GM18951 (cell line): ENCODE data around the gene KCNJ16.

Experiments
- POLR2A ChIP-seq: IDR thresholded peaks from 4 replicates; pipeline ENCODE4 v1.6.1; 2011; ENCODE audit warnings: mild to moderate bottlenecking; ENCODE audit not compliant: insufficient read length, insufficient read depth; ENCODE audit errors: extremely low read depth
- in situ Hi-C: fragments of 300-500 bp; cut with MboI; formaldehyde crosslinking; loops from one replicate; pipeline ENCODE4 v1.12.0; 2022; ENCODE audit warnings: low sequenced_read_pairs, mixed read lengths, inconsistent platforms; ENCODE audit not compliant: unreplicated experiment

Gene KCNJ16

DNA sequence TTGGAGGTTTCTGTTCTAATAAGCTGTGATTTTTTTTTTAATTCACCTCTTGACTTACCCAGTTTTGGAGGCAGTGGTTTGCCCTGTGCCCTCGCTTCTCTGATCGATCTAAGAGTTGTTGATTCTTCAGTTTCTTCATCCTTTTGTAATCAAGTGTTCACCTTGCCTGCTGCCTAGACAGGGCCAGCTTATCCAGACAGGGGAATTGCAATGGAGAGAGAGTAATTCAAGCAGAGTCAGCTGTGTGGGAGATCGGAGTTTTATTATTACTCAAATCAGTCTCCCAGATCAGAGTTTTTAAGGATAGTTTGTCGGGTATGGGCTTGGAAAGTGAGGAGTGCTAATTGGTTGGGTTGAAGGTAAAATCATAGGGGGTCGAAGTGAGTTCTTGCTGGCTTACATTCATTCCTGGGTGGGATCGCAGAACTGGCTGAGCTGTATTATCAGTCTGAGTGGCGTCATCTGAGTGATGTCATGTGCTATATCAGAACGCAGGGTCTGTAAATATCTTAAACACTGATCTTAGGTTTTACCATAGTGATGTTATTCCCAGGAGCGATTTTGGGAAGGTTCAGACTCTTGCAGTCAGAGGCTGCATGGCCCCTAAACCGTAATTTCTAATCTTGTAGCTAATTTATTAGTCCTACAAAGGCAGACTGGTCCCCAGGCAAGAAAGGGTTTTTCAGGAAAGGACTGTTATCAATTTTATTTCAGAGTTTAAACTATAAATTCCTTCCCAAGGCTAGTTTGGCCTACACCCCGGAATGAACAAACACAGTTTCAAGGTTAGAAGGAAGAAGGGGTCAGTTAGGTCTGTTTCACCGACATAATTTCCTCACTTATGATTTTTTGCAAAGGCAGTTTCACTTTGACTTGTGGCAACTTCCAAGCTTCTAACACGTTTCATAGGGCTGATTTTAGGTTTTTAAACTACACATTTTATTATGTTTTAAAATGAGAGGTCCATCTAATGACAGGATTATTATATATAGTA, 21.5 kb upstream of the KCNJ16 start:
- in situ Hi-C loops, result no loop called here
- TF ChIP-seq POLR2A, result no peak

GRCh38 chr17:70055000-70055399, 20.0 kb upstream of the KCNJ16 start:
- in situ Hi-C loops, result no loop called here
- TF ChIP-seq POLR2A, result no peak

DNA sequence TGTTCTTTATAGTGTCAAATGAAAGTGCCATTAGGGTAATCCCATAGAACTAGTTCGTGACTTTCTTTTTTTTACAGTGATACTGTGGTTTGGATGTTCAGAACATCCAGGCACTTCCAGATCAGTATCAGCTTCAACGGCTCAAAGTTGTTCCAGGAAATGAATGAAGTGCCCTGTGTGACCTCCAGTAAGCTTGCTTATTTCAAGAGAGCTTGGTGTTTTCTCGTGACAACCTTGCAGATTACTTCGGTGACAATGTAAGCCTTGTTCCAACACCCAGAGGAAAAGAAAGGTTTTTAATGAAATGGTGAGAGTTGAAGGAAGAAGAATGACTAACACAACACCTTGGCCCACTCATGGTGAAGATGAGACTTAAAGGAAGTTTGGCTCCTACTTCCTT, 16.0 kb upstream of the KCNJ16 start:
- in situ Hi-C loops, result no loop called here
- TF ChIP-seq POLR2A, result no peak

- in situ Hi-C loops, result no loop called here
- no peak for TF ChIP-seq POLR2A
Measured at GRCh38 chr17:70059649-70060048, 15.4 kb upstream of the KCNJ16 start.

DNA sequence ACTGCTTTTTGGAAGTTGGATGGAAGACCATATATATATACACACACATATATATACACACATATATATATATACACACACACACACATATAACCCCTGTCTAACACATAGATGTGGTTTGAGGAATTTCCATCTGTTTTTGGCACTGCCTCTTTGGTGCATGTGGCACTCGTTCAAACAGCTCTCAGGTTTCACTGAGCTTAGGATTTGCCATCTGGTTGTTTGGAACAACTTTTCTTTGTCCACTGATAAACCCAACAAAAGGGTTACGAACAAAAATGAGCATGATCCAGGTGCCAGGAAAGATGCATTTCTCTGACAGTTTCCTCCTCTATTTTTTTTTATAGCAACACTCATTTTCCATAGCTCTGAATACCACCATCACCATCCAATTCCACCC, 14.6 kb upstream of the KCNJ16 start:
- TF ChIP-seq POLR2A, result no peak
- in situ Hi-C loops, result no loop called here

- in situ Hi-C loops, result no loop called here
- no peak for TF ChIP-seq POLR2A
Measured at GRCh38 chr17:70067134-70067533, 7.9 kb upstream of the KCNJ16 start.

DNA sequence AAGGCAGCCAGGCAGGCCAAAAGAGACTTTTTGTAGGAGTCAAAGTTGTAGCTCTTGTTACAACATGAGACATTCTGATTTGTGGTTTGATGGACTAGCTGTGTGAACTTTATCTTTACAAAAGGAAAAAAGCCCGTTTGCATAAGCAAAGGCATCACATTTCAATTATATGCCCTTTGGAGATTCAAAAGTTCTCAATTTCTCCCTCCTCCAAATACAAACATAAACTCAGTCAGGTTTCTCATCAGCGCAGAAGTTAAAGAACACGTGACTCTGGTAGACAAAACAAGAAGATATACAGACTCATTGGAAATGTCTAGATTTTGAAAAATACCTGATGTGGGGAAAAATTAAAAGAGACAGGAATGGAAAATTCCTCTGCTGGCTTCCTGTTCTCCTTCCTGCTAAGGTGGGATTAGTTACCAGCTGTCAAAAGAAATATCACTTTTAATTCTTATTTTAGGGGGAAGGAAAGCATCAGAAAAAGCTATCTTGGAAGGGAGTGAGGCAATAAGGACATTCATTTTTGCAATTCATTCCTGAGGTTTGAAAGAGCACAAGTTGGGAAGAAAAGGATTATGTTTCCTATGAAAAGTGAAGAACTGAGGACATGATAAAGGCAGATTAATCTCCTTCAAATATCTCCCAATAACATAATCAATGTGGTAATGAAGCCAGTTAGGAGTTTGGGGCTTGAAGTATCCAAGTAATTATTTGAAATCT, 4.6 kb upstream of the KCNJ16 start:
- in situ Hi-C loops, result no loop called here
- TF ChIP-seq POLR2A, result no peak

- no peak for TF ChIP-seq POLR2A
- in situ Hi-C loops, result no loop called here
Measured at GRCh38 chr17:70071127-70071526, 3.9 kb upstream of the KCNJ16 start.

GRCh38 chr17:70071620-70072019, 3.4 kb upstream of the KCNJ16 start:
- in situ Hi-C loops, result no loop called here
- no peak for TF ChIP-seq POLR2A

GRCh38 chr17:70072546-70073309, 2.3 kb upstream of the KCNJ16 start:
- in situ Hi-C loops, result no loop called here
- TF ChIP-seq POLR2A, result no peak

GRCh38 chr17:70073310-70073709, 1.7 kb upstream of the KCNJ16 start:
- in situ Hi-C loops, result no loop called here
- no peak for TF ChIP-seq POLR2A

DNA sequence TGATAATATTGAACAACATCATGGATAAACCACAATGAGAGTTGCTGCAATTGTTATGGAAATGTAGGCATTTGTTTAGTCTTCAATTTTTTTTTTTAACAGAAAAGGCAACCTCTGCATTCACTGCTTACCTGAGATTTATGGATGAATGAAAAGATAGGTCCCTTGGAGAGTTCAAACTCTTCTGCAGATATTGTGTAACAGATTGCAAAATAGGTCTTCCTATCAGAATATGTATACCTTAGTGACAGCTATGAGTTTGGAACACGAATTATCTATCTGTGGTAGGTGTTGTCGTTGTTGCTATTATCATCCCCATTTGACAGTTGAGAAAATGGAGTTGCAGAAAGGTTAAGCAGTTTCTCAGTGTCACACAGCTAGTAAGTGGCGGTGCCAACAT, 1.2 kb upstream of the KCNJ16 start:
- TF ChIP-seq POLR2A, result no peak
- in situ Hi-C loops, result no loop called here

DNA sequence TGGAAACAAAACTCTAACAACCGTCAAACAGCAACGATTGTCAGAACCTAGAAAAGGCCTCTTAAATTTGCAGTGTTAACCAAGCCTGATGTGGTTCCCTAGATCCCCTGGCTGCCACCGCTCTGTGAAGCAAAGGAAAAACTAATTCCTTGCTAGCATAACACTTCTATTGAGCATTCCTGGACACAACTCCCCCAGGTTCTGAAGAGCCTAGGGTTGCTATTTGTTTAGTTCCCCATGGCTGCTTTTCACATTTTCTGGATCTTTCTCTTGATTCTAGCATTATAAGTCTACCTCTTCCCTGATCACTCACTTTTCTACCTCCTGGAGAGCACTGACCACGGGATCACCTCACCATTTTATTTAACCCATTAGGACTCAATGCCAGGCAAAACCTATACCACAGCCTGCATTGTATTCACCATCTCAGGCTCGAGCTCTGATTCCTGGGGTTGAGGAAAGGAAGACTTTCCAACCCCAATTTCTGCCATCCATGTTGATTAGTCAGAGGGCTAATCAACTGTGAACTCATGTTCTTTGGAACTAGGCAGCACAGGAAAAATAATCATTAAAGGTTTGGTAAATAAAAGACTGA, 692 bp upstream of the KCNJ16 start:
- no peak for TF ChIP-seq POLR2A
- in situ Hi-C loops, result no loop called here

DNA sequence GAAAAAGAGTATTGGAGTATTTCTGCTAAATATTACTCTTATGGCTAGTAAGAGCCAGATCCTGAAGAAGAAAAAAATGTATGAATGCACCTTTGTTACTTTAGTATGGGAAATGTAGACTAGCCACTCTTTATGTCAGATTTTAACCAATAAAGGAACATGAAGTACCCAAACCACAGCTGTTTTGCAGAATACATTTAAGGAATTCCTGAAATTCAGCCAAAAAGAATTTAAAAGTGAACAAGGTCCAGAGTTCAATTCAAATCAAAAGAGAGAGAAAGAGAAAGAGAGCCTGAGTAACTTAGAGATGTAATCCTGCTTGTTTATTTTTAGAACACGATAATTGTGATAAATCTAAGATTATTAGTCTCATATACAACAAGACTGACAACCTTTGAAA, 1.2 kb downstream of the KCNJ16 start:
- in situ Hi-C loops, result no loop called here
- TF ChIP-seq POLR2A, result no peak
